Stimulated activated CD4-positive, alpha-beta T cell treated with anti-CD3 and anti-CD28 coated beads, Interleukin-2, amount 100 ng/mL, for 24 hours (primary cell): Measurements from ENCODE around the gene CEMP1.
A peak's percentile ranks its signal among the peaks of the same experiment; 100 is the strongest.

ENCODE experiments used
- DNase-seq, 2 donors: peaks; one replicate each; pipeline ENCODE4 v3.0.0-alpha.2; 2020

CEMP1 gene

GRCh38 chr16:2518823-2519710, 12.1 kb downstream of the CEMP1 start:
- no peak for DNase-seq

- DNase-seq = no peak
Measured at GRCh38 chr16:2517954-2518605, 13.1 kb downstream of the CEMP1 start.

- DNase-seq = no peak
Measured at GRCh38 chr16:2516391-2517240, 14.6 kb downstream of the CEMP1 start.

- no peak for DNase-seq
Measured at GRCh38 chr16:2515180-2515851, 15.9 kb downstream of the CEMP1 start.

GRCh38 chr16:2514333-2515179, 16.7 kb downstream of the CEMP1 start:
- peak; percentile 40 to 43 for DNase-seq

- DNase-seq = peak; percentile 90 to 91
Measured at GRCh38 chr16:2513405-2514332, 17.5 kb downstream of the CEMP1 start, which contains the start of gene ATP6V0C. ATP6V0C (plus strand) TSS chr16:2513952; CDS start chr16:2514104, 152 bp downstream.

GRCh38 chr16:2512735-2513404, 18.3 kb downstream of the CEMP1 start:
- DNase-seq = no peak

- DNase-seq = no peak
Measured at GRCh38 chr16:2511996-2512734, 19.0 kb downstream of the CEMP1 start.

- no peak for DNase-seq
Measured at GRCh38 chr16:2511128-2511800, 19.9 kb downstream of the CEMP1 start.

GRCh38 chr16:2508722-2509400, 22.3 kb downstream of the CEMP1 start:
- DNase-seq = no peak

- DNase-seq = no peak
Measured at GRCh38 chr16:2507665-2508064, 23.5 kb downstream of the CEMP1 start.

GRCh38 chr16:2507052-2507659, 24.1 kb downstream of the CEMP1 start:
- no peak for DNase-seq

GRCh38 chr16:2505695-2506094, 25.5 kb downstream of the CEMP1 start:
- DNase-seq = no peak

- no peak for DNase-seq
Measured at GRCh38 chr16:2501946-2502895, 29.0 kb downstream of the CEMP1 start.

GRCh38 chr16:2500918-2501750, 30.1 kb downstream of the CEMP1 start:
- DNase-seq = peak; percentile 86
